ENCODE results near the gene TBC1D2.
"Not testable (repeated sequence)": the region's sequence is repeated elsewhere in the genome, so short reads cannot be mapped to it uniquely, and the experiment has no call there.

Gene TBC1D2

GRCh38 chr9:98269652-98270051, 14.2 kb upstream of the TBC1D2 start:
- not testable (repeated sequence) for FAIRE-seq

- not testable (repeated sequence) for FAIRE-seq
These were observed 12.1 kb upstream of the TBC1D2 start for GRCh38 chr9:98267556-98267955.

- no peak for FAIRE-seq
These were observed 9.1 kb upstream of the TBC1D2 start for GRCh38 chr9:98264516-98264915.

GRCh38 chr9:98263482-98264357, 8.3 kb upstream of the TBC1D2 start:
- peak; percentile 88 for FAIRE-seq

GRCh38 chr9:98263080-98263479, 7.6 kb upstream of the TBC1D2 start:
- FAIRE-seq = no peak

- no peak for FAIRE-seq
These were observed 6.6 kb upstream of the TBC1D2 start for GRCh38 chr9:98262056-98262455.

- no peak for FAIRE-seq
These were observed 5.2 kb upstream of the TBC1D2 start for GRCh38 chr9:98260635-98261034.

GRCh38 chr9:98259791-98260190, 4.3 kb upstream of the TBC1D2 start:
- no peak for FAIRE-seq

- no peak for FAIRE-seq
These were observed 1.3 kb upstream of the TBC1D2 start for GRCh38 chr9:98256756-98257155.

- no peak for FAIRE-seq
These were observed 330 bp downstream of the TBC1D2 start for GRCh38 chr9:98255061-98255577.

- no peak for FAIRE-seq
These were observed 1.0 kb downstream of the TBC1D2 start for GRCh38 chr9:98254228-98255060.

- FAIRE-seq = no peak
These were observed 1.9 kb downstream of the TBC1D2 start for GRCh38 chr9:98253565-98253964.

- FAIRE-seq = no peak
These were observed 3.9 kb downstream of the TBC1D2 start for GRCh38 chr9:98251551-98251950.

- no peak for FAIRE-seq
These were observed 5.7 kb downstream of the TBC1D2 start for GRCh38 chr9:98249771-98250170.

- no peak for FAIRE-seq
These were observed 6.5 kb downstream of the TBC1D2 start for GRCh38 chr9:98248737-98249474.

GRCh38 chr9:98247831-98248657, 7.4 kb downstream of the TBC1D2 start:
- FAIRE-seq = no peak

GRCh38 chr9:98242426-98242825, 13.0 kb downstream of the TBC1D2 start:
- no peak for FAIRE-seq

GRCh38 chr9:98241357-98242300, 13.8 kb downstream of the TBC1D2 start:
- FAIRE-seq = no peak

GRCh38 chr9:98240475-98240874, 15.0 kb downstream of the TBC1D2 start:
- FAIRE-seq = no peak

GRCh38 chr9:98236901-98237487, 18.5 kb downstream of the TBC1D2 start:
- FAIRE-seq = no peak
